GM13977 (cell line): ENCODE data around the gene ABCD1.

Source experiments
- DNase-seq: peaks from one replicate; pipeline ENCODE4 v3.0.0; 2012; ENCODE audit warnings: low spot score
- in situ Hi-C: fragments of 300-500 bp; cut with MboI; formaldehyde crosslinking; loops from one replicate; pipeline ENCODE4 v1.12.0; 2022; ENCODE audit warnings: low sequenced_read_pairs, low pct_unique_long_range_greater_than_20kb, mixed read lengths, inconsistent platforms; ENCODE audit not compliant: unreplicated experiment
- TF ChIP-seq, protein P1 (sequence below): IDR thresholded peaks from 2 replicates; pipeline ENCODE4 v1.5.1; 2012; ENCODE audit warnings: mild to moderate bottlenecking, control low read depth; ENCODE audit not compliant: insufficient read depth; ENCODE audit errors: extremely low read depth, missing control alignments

Gene ABCD1

GRCh38 chrX:153686711-153687110 lies 37.9 kb upstream of the ABCD1 start:
- in situ Hi-C loops = no loop called here
- DNase-seq = no peak
- TF ChIP-seq, protein P1, sequence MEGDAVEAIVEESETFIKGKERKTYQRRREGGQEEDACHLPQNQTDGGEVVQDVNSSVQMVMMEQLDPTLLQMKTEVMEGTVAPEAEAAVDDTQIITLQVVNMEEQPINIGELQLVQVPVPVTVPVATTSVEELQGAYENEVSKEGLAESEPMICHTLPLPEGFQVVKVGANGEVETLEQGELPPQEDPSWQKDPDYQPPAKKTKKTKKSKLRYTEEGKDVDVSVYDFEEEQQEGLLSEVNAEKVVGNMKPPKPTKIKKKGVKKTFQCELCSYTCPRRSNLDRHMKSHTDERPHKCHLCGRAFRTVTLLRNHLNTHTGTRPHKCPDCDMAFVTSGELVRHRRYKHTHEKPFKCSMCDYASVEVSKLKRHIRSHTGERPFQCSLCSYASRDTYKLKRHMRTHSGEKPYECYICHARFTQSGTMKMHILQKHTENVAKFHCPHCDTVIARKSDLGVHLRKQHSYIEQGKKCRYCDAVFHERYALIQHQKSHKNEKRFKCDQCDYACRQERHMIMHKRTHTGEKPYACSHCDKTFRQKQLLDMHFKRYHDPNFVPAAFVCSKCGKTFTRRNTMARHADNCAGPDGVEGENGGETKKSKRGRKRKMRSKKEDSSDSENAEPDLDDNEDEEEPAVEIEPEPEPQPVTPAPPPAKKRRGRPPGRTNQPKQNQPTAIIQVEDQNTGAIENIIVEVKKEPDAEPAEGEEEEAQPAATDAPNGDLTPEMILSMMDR = no peak

- peak; percentile 63 for DNase-seq
- TF ChIP-seq, protein P1 = peak; percentile 50
- in situ Hi-C loops = no loop called here
Observed at GRCh38 chrX:153687121-153688039, 37.3 kb upstream of the ABCD1 start, which contains the start of gene SLC6A8. TSS of gene SLC6A8 (plus strand) at chrX:153687926. CDS start at chrX:153688575, 649 bp downstream.

GRCh38 chrX:153688071-153688470 lies 36.6 kb upstream of the ABCD1 start:
- TF ChIP-seq, protein P1 = no peak
- no peak for DNase-seq
- in situ Hi-C loops = no loop called here

DNA sequence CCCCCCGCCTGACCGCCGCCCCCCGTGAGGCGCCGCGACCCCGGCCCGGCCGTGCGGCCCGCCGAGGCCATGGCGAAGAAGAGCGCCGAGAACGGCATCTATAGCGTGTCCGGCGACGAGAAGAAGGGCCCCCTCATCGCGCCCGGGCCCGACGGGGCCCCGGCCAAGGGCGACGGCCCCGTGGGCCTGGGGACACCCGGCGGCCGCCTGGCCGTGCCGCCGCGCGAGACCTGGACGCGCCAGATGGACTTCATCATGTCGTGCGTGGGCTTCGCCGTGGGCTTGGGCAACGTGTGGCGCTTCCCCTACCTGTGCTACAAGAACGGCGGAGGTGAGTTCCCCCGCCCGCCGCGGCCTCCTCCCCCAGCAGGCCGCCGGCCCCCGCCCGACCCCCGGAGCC lies 36.1 kb upstream of the ABCD1 start:
- no peak for DNase-seq
- TF ChIP-seq, protein P1 = no peak
- in situ Hi-C loops = no loop called here

GRCh38 chrX:153688911-153689590 lies 35.6 kb upstream of the ABCD1 start:
- TF ChIP-seq, protein P1 = no peak
- no peak for DNase-seq
- in situ Hi-C loops = no loop called here

GRCh38 chrX:153689654-153690465 lies 34.8 kb upstream of the ABCD1 start:
- in situ Hi-C loops = no loop called here
- DNase-seq = no peak
- TF ChIP-seq, protein P1 = no peak
